HEK293 (cell line): ENCODE measurements around the gene TSLP.

Experiments
- BCL11B ChIP-seq: fragments of 450-650 bp; formaldehyde crosslinking; IDR thresholded peaks from 2 replicates; pipeline ENCODE4 v1.5.1; 2016; ENCODE audit warnings: low read depth, missing biosample characterization, missing genetic modification characterization
- GFI1B ChIP-seq: fragments of 450-650 bp; formaldehyde crosslinking; IDR thresholded peaks from 2 replicates; pipeline ENCODE4 v1.5.1; 2016; ENCODE audit warnings: missing biosample characterization, missing genetic modification characterization
- GLIS1 ChIP-seq: fragments of 450-650 bp; formaldehyde crosslinking; IDR thresholded peaks from 2 replicates; pipeline ENCODE4 v1.5.1; 2016; ENCODE audit warnings: missing biosample characterization, missing genetic modification characterization
- HOXC10 ChIP-seq: sonication (generic); formaldehyde crosslinking; IDR thresholded peaks from 2 replicates; pipeline ENCODE4 v1.8.1; 2023; ENCODE audit warnings: mild to moderate bottlenecking, missing genetic modification reagents
- IKZF3 ChIP-seq: fragments of 450-650 bp; IDR thresholded peaks from 2 replicates; pipeline ENCODE4 v1.5.0; 2018; ENCODE audit warnings: missing biosample characterization, mild to moderate bottlenecking, missing genetic modification characterization, moderate library complexity
- KLF1 ChIP-seq: fragments of 450-650 bp; formaldehyde crosslinking; IDR thresholded peaks from 2 replicates; pipeline ENCODE4 v1.5.1; 2016; ENCODE audit warnings: missing biosample characterization, missing genetic modification characterization
- KLF9 ChIP-seq: fragments of 450-650 bp; formaldehyde crosslinking; IDR thresholded peaks from 2 replicates; pipeline ENCODE4 v1.5.1; 2016; ENCODE audit warnings: missing biosample characterization, missing genetic modification characterization, low read depth
- MZF1 ChIP-seq: fragments of 450-650 bp; formaldehyde crosslinking; IDR thresholded peaks from 2 replicates; pipeline ENCODE4 v1.5.1; 2017; ENCODE audit warnings: missing biosample characterization, missing genetic modification characterization, borderline replicate concordance
- PATZ1 ChIP-seq: fragments of 450-650 bp; formaldehyde crosslinking; IDR thresholded peaks from 2 replicates; pipeline ENCODE4 v1.5.1; 2016; ENCODE audit warnings: missing biosample characterization, missing genetic modification characterization
- PRDM1 ChIP-seq: fragments of 450-650 bp; formaldehyde crosslinking; IDR thresholded peaks from 2 replicates; pipeline ENCODE4; 2016; ENCODE audit warnings: missing biosample characterization, missing genetic modification characterization
- RBAK ChIP-seq: fragments of 450-650 bp; formaldehyde crosslinking; IDR thresholded peaks from 2 replicates; pipeline ENCODE4 v1.5.1; 2016; ENCODE audit warnings: missing biosample characterization, missing genetic modification characterization
- TCF7L2 ChIP-seq: IDR thresholded peaks from 2 replicates; pipeline ENCODE4 v1.6.1; 2011; ENCODE audit warnings: low read depth, mild to moderate bottlenecking, inconsistent platforms, low read length, moderate library complexity, borderline replicate concordance
- ZBTB8A ChIP-seq: fragments of 450-650 bp; formaldehyde crosslinking; IDR thresholded peaks from 2 replicates; pipeline ENCODE4 v1.5.1; 2016; ENCODE audit warnings: missing biosample characterization, missing genetic modification characterization
- ZFHX2 ChIP-seq: fragments of 450-650 bp; formaldehyde crosslinking; conservative IDR thresholded peaks from 2 replicates; pipeline ENCODE4 v1.5.1; 2016; ENCODE audit warnings: missing biosample characterization, missing genetic modification characterization
- ZNF133 ChIP-seq: fragments of 450-650 bp; formaldehyde crosslinking; IDR thresholded peaks from 2 replicates; pipeline ENCODE4 v1.5.1; 2016; ENCODE audit warnings: missing biosample characterization, missing genetic modification characterization
- ZNF2 ChIP-seq: fragments of 450-650 bp; formaldehyde crosslinking; IDR thresholded peaks from 2 replicates; pipeline ENCODE4 v1.5.1; 2016; ENCODE audit warnings: missing biosample characterization, missing genetic modification characterization
- ZNF221 ChIP-seq: fragments of 450-650 bp; formaldehyde crosslinking; IDR thresholded peaks from 2 replicates; pipeline ENCODE4 v1.5.1; 2017; ENCODE audit warnings: missing biosample characterization, missing genetic modification characterization, borderline replicate concordance
- ZNF223 ChIP-seq: fragments of 450-650 bp; formaldehyde crosslinking; IDR thresholded peaks from 2 replicates; pipeline ENCODE4 v1.5.1; 2016; ENCODE audit warnings: missing biosample characterization, missing genetic modification characterization
- ZNF24 ChIP-seq: fragments of 450-650 bp; formaldehyde crosslinking; IDR thresholded peaks from 2 replicates; pipeline ENCODE4 v1.5.1; 2016; ENCODE audit warnings: missing biosample characterization, missing genetic modification characterization
- ZNF292 ChIP-seq: fragments of 450-650 bp; formaldehyde crosslinking; IDR thresholded peaks from 2 replicates; pipeline ENCODE4 v1.5.1; 2016; ENCODE audit warnings: low read depth, missing biosample characterization, missing genetic modification characterization, borderline replicate concordance
- ZNF37A ChIP-seq: fragments of 450-650 bp; IDR thresholded peaks from 2 replicates; pipeline ENCODE4 v1.5.1; 2018; ENCODE audit warnings: missing biosample characterization, missing genetic modification characterization
- ZNF398 ChIP-seq: fragments of 450-650 bp; formaldehyde crosslinking; IDR thresholded peaks from 2 replicates; pipeline ENCODE4 v1.5.1; 2017; ENCODE audit warnings: missing biosample characterization, missing genetic modification characterization
- ZNF544 ChIP-seq: fragments of 450-650 bp; formaldehyde crosslinking; IDR thresholded peaks from 2 replicates; pipeline ENCODE4 v1.5.0; 2017; ENCODE audit warnings: missing biosample characterization, missing genetic modification characterization
- ZNF560 ChIP-seq: fragments of 450-650 bp; formaldehyde crosslinking; IDR thresholded peaks from 2 replicates; pipeline ENCODE4 v1.5.1; 2017; ENCODE audit warnings: missing biosample characterization, missing genetic modification characterization, borderline replicate concordance
- ZNF600 ChIP-seq: fragments of 450-650 bp; formaldehyde crosslinking; IDR thresholded peaks from 2 replicates; pipeline ENCODE4 v1.5.1; 2016; ENCODE audit warnings: missing biosample characterization, missing genetic modification characterization
- ZNF626 ChIP-seq: fragments of 450-650 bp; sonication (Bioruptor Pico); formaldehyde crosslinking; IDR thresholded peaks from 2 replicates; pipeline ENCODE4 v1.5.1; 2018; ENCODE audit warnings: missing biosample characterization, missing genetic modification characterization, inconsistent platforms
- ZNF629 ChIP-seq: fragments of 450-650 bp; formaldehyde crosslinking; IDR thresholded peaks from 2 replicates; pipeline ENCODE4 v1.5.1; 2017; ENCODE audit warnings: missing biosample characterization, missing genetic modification characterization
- ZNF658 ChIP-seq: fragments of 450-650 bp; formaldehyde crosslinking; IDR thresholded peaks from 2 replicates; pipeline ENCODE4; 2016; ENCODE audit warnings: missing biosample characterization, missing genetic modification characterization
- ZNF664 ChIP-seq: fragments of 450-650 bp; formaldehyde crosslinking; IDR thresholded peaks from 2 replicates; pipeline ENCODE4 v1.5.1; 2016; ENCODE audit warnings: missing biosample characterization, missing genetic modification characterization
- ZNF843 ChIP-seq: fragments of 450-650 bp; formaldehyde crosslinking; IDR thresholded peaks from 2 replicates; pipeline ENCODE4 v1.5.1; 2016; ENCODE audit warnings: missing biosample characterization, missing genetic modification characterization
- TF ChIP-seq, protein P1 (sequence below): fragments of 450-650 bp; formaldehyde crosslinking; conservative IDR thresholded peaks from 2 replicates; pipeline ENCODE4 v1.5.1; 2016; ENCODE audit warnings: low read depth, missing biosample characterization, missing genetic modification characterization
- TF ChIP-seq, protein P2 (sequence below): fragments of 450-650 bp; formaldehyde crosslinking; IDR thresholded peaks from 2 replicates; pipeline ENCODE4 v1.5.1; 2016; ENCODE audit warnings: missing biosample characterization, missing genetic modification characterization, low read depth

Gene TSLP

DNA sequence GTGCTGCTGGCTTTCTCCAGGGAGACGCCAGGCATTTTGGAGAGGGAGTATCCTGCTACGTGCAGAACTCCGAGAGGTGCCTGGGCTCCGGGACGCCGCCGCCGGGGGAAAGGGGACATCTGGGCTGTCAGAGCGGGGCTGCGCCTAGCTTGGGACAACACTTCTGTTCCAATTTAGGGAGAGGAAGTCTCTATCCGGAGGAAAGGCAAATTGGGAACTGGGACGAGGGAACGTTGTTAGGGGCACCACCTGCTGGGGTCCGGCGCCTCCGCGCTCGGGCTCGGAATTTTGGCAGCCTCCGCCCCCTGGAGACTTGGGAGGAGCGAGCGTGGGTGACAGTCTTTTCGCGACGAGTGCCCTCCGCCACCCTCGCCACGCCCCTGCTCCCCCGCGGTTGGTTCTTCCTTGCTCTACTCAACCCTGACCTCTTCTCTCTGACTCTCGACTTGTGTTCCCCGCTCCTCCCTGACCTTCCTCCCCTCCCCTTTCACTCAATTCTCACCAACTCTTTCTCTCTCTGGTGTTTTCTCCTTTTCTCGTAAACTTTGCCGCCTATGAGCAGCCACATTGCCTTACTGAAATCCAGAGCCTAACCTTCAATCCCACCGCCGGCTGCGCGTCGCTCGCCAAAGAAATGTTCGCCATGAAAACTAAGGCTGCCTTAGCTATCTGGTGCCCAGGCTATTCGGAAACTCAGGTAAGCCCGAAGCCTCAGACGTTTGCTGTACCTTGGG is 1.6 kb downstream of the TSLP start (continued):
- TF ChIP-seq ZNF223 (tag by site-specific recombination) = no peak
- TF ChIP-seq GLIS1 (tag by site-specific recombination) = peak; percentile 92
- TF ChIP-seq ZNF37A (tag by site-specific recombination) = no peak
- TF ChIP-seq ZNF292 (tag by site-specific recombination) = no peak
- TF ChIP-seq ZNF544 = no peak
- no peak; the same call in 1 of the 2 replicates for TF ChIP-seq ZNF2
- TF ChIP-seq MZF1 (tag by site-specific recombination) = peak; percentile 90
- TF ChIP-seq, protein P1, sequence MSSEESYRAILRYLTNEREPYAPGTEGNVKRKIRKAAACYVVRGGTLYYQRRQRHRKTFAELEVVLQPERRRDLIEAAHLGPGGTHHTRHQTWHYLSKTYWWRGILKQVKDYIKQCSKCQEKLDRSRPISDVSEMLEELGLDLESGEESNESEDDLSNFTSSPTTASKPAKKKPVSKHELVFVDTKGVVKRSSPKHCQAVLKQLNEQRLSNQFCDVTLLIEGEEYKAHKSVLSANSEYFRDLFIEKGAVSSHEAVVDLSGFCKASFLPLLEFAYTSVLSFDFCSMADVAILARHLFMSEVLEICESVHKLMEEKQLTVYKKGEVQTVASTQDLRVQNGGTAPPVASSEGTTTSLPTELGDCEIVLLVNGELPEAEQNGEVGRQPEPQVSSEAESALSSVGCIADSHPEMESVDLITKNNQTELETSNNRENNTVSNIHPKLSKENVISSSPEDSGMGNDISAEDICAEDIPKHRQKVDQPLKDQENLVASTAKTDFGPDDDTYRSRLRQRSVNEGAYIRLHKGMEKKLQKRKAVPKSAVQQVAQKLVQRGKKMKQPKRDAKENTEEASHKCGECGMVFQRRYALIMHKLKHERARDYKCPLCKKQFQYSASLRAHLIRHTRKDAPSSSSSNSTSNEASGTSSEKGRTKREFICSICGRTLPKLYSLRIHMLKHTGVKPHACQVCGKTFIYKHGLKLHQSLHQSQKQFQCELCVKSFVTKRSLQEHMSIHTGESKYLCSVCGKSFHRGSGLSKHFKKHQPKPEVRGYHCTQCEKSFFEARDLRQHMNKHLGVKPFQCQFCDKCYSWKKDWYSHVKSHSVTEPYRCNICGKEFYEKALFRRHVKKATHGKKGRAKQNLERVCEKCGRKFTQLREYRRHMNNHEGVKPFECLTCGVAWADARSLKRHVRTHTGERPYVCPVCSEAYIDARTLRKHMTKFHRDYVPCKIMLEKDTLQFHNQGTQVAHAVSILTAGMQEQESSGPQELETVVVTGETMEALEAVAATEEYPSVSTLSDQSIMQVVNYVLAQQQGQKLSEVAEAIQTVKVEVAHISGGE (tag by site-specific recombination) = peak; percentile 67
- TF ChIP-seq, protein P2, sequence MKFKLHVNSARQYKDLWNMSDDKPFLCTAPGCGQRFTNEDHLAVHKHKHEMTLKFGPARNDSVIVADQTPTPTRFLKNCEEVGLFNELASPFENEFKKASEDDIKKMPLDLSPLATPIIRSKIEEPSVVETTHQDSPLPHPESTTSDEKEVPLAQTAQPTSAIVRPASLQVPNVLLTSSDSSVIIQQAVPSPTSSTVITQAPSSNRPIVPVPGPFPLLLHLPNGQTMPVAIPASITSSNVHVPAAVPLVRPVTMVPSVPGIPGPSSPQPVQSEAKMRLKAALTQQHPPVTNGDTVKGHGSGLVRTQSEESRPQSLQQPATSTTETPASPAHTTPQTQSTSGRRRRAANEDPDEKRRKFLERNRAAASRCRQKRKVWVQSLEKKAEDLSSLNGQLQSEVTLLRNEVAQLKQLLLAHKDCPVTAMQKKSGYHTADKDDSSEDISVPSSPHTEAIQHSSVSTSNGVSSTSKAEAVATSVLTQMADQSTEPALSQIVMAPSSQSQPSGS (tag by site-specific recombination) = no peak
- no peak for TF ChIP-seq ZNF24 (tag by site-specific recombination)
- TF ChIP-seq IKZF3 = no peak; the same call in none of the 2 replicates
- TF ChIP-seq ZNF560 (tag by site-specific recombination) = no peak
- TF ChIP-seq ZNF600 = peak; percentile 86
- TF ChIP-seq ZNF398 = peak; percentile 20; the same call in 1 of the 2 replicates
- no peak for TF ChIP-seq GFI1B (tag by site-specific recombination)
- no peak for TF ChIP-seq RBAK
- peak; percentile 98 for TF ChIP-seq PRDM1
- TF ChIP-seq ZNF664 = no peak
- peak; percentile 88 for TF ChIP-seq KLF1
- TF ChIP-seq KLF9 = peak; percentile 87
- TF ChIP-seq ZNF658 (tag by site-specific recombination) = no peak
- peak; percentile 89 for TF ChIP-seq ZFHX2 (tag by site-specific recombination)
- TF ChIP-seq ZNF626 (tag by site-specific recombination) = no peak
- TF ChIP-seq ZBTB8A (tag by site-specific recombination) = peak; percentile 53; the same call in 1 of the 2 replicates
- no peak for TF ChIP-seq ZNF133 (tag by site-specific recombination)
- TF ChIP-seq BCL11B (tag by site-specific recombination) = no peak
- TF ChIP-seq ZNF843 (tag by site-specific recombination) = peak; percentile 75
- peak; percentile 80 for TF ChIP-seq PATZ1
- TF ChIP-seq HOXC10 (CRISPR knock-in tag) = no peak
- TF ChIP-seq ZNF221 = no peak
- TF ChIP-seq TCF7L2 = no peak
- 0 out of 2 replicates have a peak, but pooled peaks have one; percentile 34 for TF ChIP-seq ZNF629 (tag by site-specific recombination)
